Vagina (tissue), 2 donors: ENCODE measurements around the gene PLA2G12A.

Source experiments
- POLR2A ChIP-seq, 2 donors: fragments of 450-650 bp; IDR thresholded peaks; one replicate each; pipeline ENCODE4 v1.6.1; 2017; ENCODE audit warnings: antibody characterized with exemption in 2 of 2, mild to moderate bottlenecking in 2 of 2, moderate library complexity in 2 of 2
- POLR2AphosphoS5 ChIP-seq, 2 donors: sonication (generic); formaldehyde crosslinking; IDR thresholded peaks; one replicate each; pipeline ENCODE4 v1.9.0; 2017; ENCODE audit warnings: antibody characterized with exemption in 2 of 2, mild to moderate bottlenecking in 2 of 2, low read depth in 1 of 2; ENCODE audit not compliant: insufficient read depth in 1 of 2
- TF ChIP-seq, protein P1 (sequence below), 3 experiments: fragments of 450-650 bp in 2 of 3; fragments of 200-600 bp in 1 of 3; sonication (generic) in 1 of 3; IDR thresholded peaks; one replicate each; pipeline ENCODE4 v1.5.1; 2017 to 2019; ENCODE audit warnings: antibody characterized with exemption in 3 of 3, mild to moderate bottlenecking in 2 of 3, moderate library complexity in 2 of 3

DNA sequence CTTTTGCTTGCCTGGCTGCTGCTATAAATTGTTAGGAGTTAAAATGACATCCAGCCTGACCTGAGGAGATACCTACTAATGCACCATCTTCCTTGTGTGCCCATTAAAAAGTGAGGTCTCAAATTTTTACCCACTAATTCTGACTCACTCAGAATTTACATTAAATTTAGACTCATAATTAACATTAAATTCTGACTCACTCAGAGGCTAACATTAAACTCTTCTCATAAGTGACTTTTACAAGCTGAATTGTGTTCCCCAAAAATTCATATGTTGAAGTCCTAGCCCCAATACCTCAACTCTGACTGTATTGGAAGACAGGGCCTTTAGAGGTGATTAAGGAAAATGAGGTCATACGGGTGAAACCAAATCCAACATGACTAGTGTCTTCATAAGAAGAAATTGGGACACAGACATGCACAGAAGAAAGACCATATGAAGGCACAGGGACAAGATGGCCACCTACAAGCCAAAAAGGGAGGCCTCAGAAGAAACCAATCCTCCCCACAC is 38.4 kb downstream of the PLA2G12A start:
- TF ChIP-seq, protein P1, sequence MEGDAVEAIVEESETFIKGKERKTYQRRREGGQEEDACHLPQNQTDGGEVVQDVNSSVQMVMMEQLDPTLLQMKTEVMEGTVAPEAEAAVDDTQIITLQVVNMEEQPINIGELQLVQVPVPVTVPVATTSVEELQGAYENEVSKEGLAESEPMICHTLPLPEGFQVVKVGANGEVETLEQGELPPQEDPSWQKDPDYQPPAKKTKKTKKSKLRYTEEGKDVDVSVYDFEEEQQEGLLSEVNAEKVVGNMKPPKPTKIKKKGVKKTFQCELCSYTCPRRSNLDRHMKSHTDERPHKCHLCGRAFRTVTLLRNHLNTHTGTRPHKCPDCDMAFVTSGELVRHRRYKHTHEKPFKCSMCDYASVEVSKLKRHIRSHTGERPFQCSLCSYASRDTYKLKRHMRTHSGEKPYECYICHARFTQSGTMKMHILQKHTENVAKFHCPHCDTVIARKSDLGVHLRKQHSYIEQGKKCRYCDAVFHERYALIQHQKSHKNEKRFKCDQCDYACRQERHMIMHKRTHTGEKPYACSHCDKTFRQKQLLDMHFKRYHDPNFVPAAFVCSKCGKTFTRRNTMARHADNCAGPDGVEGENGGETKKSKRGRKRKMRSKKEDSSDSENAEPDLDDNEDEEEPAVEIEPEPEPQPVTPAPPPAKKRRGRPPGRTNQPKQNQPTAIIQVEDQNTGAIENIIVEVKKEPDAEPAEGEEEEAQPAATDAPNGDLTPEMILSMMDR (IDR thresholded peaks at IDR 0.05): no peak
- TF ChIP-seq POLR2AphosphoS5 (IDR thresholded peaks at IDR 0.05; ENCODE audit: insufficient read depth in 1 of 2, low read depth in 1 of 2) (no peak), POLR2A (IDR thresholded peaks at IDR 0.05) (no peak)
